BE2C (cell line): ENCODE results near the gene MAL. TPM values are rescaled to one million over a fixed set of nuclear protein-coding genes. Genes with fewer than 3 reads are reported as not detected.

Source experiments
- DNase-seq: peaks from one replicate; pipeline ENCODE4 v3.0.0-alpha.2; 2020
- H3K27me3 ChIP-seq: fragments of 250-450 bp; sonication (Bioruptor Pico); 2 replicates; pipeline ENCODE4 v1.5.1; 2020; ENCODE audit warnings: mild to moderate bottlenecking
- H3K36me3 ChIP-seq: fragments of 250-450 bp; sonication (Bioruptor Pico); 2 replicates; pipeline ENCODE4 v1.5.1; 2020; ENCODE audit warnings: mild to moderate bottlenecking
- H3K4me1 ChIP-seq: fragments of 250-450 bp; sonication (Bioruptor Pico); 2 replicates; pipeline ENCODE4 v1.5.1; 2020
- H3K4me3 ChIP-seq: 2 replicates; pipeline ENCODE4 v1.5.1; 2011; ENCODE audit warnings: low read depth, low read length
- H3K9me3 ChIP-seq: fragments of 250-450 bp; sonication (Bioruptor Pico); 2 replicates; pipeline ENCODE4 v1.5.1; 2020
- CTCF ChIP-seq: IDR thresholded peaks from 2 replicates; pipeline ENCODE4 v1.5.1; 2012; ENCODE audit warnings: mild to moderate bottlenecking, low read depth, low read length
- polyA plus RNA-seq: library from polyadenylated mRNA; unstranded; fragments of >200 nt; gene quantifications from one replicate; pipeline ENCODE4 v1.2.1, GENCODE V29; 2012; ENCODE audit warnings: low read depth, missing spikeins; ENCODE audit not compliant: insufficient read length, insufficient read depth

MAL gene
- polyA plus RNA-seq, result not detected

DNA sequence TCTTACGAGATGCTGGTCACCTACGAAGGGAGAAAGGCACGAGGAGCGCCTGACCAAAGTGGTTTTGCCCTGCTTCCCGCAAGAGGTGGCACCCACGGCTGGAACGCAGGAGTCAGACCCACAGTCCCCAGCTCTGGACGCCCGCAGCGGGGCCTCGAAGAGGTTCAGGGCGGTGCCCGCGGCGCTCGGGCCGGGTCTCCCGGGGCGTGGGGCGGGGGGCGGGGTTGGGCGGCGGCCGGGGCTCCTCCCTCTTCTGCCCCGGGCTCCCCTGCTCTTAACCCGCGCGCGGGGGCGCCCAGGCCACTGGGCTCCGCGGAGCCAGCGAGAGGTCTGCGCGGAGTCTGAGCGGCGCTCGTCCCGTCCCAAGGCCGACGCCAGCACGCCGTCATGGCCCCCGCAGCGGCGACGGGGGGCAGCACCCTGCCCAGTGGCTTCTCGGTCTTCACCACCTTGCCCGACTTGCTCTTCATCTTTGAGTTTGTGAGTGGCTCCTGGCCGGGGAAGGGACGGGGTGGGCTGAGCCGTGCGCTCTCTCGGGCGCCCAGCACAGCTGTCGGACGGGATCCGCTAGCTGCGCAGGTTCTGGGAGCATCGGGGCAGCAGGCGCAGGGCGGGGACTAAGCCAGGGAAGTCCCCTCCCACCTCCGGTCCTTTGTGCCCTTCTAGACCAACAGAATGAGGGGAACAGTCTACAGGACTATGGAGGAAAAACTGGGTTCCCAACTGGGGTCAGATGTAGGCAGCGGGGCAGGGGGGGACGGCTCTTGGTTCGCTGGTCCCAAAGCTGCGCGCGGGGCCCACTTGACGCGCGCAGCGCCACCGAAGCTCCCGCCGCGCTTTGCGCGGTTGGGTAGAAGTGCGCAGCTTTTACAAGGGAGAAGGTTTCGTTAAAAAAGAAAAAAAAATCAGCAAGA is at the start of gene MAL:
TSS of gene MAL (plus strand) at position 303 of the 914 bp plus-strand sequence. CDS start at position 388, 85 bp downstream.
- DNase-seq, result no peak
- Histone ChIP-seq H3K36me3 (no peaks in the 10 kb centered on the region), H3K4me3 (no peak within 1 kb of the TSS), H3K4me1 (no peaks in the 10 kb centered on the region), H3K27me3 (peaks cover 43% of the 10 kb centered on the region), H3K9me3 (no peaks in the 10 kb centered on the region)
- TF ChIP-seq CTCF, result no peak

DNA sequence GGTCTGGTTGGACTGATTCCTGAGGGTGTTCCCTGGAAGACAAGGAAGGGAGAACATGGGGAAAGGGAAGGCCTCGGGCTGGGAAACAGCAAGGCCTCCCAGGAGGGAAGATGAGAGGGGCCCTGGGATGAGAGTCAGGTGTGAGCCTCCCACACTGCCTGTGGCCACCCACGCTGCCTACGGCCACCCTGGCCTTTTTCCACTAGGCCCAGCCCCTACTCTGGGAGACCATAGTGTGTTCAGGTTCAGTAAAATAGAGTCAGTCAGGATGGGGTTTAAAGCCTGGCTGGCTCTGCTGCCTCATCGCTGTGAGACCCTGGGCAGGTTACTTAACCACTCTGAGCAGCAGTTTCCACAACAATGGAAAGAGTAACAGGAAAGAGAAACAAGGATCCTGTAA is 47.7 kb upstream of the MAL start:
- no peaks in the 10 kb centered on the region for H3K27me3 ChIP-seq
- no peaks in the 10 kb centered on the region for H3K36me3 ChIP-seq
- no peak for TF ChIP-seq CTCF
- no peak for DNase-seq
- H3K4me3 ChIP-seq, result no peak overlapping the region
- no peaks in the 10 kb centered on the region for H3K9me3 ChIP-seq
- no peaks in the 10 kb centered on the region for H3K4me1 ChIP-seq

GRCh38 chr2:94978917-94979316 is 46.6 kb upstream of the MAL start:
- DNase-seq, result no peak
- Histone ChIP-seq H3K4me3 (no peak overlapping the region), H3K9me3 (no peaks in the 10 kb centered on the region), H3K36me3 (no peaks in the 10 kb centered on the region), H3K4me1 (no peaks in the 10 kb centered on the region), H3K27me3 (no peaks in the 10 kb centered on the region)
- no peak for TF ChIP-seq CTCF

- Histone ChIP-seq H3K4me1 (no peaks in the 10 kb centered on the region), H3K36me3 (no peaks in the 10 kb centered on the region), H3K4me3 (no peak overlapping the region), H3K9me3 (no peaks in the 10 kb centered on the region), H3K27me3 (no peaks in the 10 kb centered on the region)
- no peak for DNase-seq
- no peak for TF ChIP-seq CTCF
Measured at GRCh38 chr2:94979406-94980375, 45.8 kb upstream of the MAL start.

GRCh38 chr2:94980406-94980805 is 45.1 kb upstream of the MAL start:
- Histone ChIP-seq H3K27me3 (no peaks in the 10 kb centered on the region), H3K4me1 (no peaks in the 10 kb centered on the region), H3K4me3 (no peak overlapping the region), H3K9me3 (no peaks in the 10 kb centered on the region), H3K36me3 (no peaks in the 10 kb centered on the region)
- no peak for DNase-seq
- TF ChIP-seq CTCF, result no peak
